GM19455 (cell line): ENCODE results near the gene CC2D1A.

ENCODE experiments used
- ATAC-seq: cut with Tn5 transposase; IDR thresholded peaks from one replicate; pipeline ENCODE4 v1.9.1; 2021; ENCODE audit not compliant: unreplicated experiment

CC2D1A gene

DNA sequence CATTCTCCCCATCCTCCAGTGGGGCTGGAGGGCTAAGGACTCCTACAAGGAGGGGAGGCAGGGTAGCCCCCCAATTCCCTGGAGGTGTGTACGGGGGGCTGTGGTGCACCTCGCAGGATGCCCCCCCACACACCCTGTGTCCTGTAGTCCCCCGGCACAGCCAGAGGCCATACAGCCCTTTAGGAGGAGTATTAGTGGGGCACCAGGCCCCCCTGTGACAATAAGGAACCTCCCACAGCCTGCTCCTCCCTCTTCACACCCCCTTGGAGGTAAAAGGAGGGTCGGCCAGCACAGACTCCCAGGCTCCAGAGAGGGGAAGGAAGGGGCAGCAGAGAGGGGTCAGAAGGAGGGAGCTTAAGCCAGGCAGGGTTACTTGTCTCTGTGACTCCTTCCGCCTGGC lies 29.2 kb upstream of the CC2D1A start, which contains the start of gene NANOS3:
TSS of gene NANOS3 (plus strand) at position 301 of the 400 bp plus-strand sequence. CDS start 115 bp downstream, outside the sequence.
- no peak for ATAC-seq

DNA sequence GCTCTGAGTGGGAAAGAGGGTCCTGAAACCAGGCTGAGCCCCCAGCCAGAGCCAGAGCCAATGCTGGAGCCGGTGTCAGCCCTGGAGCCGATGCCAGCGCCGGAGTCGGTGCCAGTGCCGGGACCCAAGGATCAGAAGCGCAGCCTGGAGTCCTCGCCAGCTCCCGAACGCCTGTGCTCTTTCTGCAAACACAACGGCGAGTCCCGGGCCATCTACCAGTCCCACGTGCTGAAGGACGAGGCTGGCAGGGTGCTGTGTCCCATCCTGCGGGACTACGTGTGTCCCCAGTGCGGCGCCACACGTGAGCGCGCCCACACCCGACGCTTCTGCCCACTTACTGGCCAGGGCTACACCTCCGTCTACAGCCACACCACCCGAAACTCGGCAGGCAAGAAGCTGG lies 28.7 kb upstream of the CC2D1A start:
- no peak for ATAC-seq

DNA sequence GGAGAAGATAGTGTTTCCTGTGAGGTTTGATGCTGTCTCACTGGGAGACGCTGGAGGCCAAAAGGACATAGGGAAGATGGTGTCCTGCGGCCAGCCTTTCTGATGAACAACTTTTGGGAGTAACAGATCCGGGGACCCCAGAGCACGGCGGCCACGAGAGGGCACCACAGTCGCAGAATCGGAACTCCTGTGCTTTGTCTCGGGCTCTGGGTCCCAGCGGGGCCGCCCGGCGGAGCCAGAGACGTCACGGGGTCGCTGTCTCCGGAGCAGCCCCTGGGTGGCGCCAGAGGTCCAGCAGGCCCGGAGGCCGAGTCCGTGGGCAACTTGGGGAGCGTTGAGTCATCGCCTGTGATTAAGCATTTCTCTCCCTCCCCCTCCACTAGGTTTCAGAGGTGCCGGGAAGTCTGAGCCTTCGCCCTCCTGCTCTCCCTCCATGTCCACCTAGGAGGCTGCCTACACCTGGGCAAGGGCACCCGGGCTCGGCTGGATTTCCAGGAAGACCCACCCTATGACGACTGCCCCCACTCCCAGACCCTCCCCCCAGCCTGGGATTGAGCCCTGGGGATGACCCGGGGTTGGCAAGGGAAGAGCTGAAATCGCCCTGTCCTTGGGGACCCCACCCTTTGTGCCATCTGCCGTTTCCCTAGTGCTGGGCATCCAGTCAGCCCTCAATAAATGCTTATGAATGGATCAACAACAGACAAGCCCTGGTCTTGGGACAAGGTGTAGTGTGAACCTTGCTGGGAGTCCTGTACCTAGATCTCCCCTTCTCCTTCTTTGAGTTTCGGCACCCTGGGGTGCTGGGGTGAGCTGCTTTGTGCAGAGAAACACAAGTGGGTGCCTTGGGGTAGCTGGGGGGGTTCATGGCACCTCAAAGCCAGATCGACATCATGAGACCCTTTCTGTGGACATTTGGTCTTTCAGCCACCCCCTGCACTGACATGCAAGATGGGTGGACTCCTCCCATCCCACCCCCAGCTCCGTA lies 25.6 kb upstream of the CC2D1A start:
- peak; percentile 75 for ATAC-seq

DNA sequence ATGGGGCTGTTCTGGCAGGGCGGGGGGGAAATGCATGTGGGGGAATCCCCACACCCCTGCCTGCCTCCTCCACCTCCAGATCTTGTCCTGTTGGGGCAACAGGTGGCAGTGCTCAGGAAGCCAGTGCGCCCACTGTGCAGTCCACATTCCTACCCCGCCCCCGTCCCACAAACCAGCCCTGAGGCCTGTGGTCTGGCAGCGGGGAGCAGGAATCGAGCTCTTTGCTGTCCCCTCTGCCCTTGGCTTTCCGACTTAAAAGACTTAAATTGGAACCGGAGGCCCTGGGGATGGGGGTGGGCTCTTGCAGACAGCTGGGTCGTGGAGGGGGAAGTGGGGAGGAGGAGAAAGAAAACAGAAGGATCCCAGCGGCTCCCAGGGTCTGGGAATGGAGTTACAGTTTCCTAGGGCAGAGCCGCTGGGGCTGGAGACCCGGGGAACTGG lies 24.7 kb upstream of the CC2D1A start:
- ATAC-seq: no peak

DNA sequence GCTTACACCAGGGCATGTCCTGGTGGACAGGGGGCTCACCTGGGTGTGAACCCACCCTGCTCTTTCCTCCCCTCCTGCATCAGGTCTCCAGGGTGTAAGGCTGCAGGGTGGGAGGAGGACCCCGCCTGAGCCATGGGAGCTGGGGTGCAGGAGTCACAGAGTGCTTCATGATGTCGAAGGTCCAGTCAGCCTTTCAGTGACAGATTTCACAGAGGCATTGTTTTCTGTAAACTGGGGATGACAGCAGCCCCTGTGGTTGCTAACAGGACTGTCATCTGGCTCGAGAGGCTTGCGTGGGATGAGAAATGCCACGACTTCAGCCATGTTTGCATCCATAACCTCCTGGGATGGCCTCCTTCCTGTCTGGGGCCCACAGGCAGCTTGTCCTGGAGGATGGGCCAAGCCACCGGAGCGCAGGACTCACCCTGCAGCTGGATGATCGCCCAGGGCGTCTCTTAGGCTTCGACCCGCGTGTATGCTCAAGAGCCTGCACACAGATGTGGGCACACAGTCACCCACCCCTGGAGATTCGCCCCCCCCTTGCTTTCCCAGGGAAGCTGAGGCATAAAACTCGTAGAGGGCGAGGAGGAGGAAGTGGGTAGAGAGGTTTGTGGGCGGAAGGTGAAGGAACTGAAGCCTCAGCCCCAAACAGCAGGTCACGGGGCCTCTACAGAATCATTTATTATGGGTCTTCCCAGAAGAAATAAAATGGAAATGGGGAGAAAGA lies 24.1 kb upstream of the CC2D1A start:
- no peak for ATAC-seq

DNA sequence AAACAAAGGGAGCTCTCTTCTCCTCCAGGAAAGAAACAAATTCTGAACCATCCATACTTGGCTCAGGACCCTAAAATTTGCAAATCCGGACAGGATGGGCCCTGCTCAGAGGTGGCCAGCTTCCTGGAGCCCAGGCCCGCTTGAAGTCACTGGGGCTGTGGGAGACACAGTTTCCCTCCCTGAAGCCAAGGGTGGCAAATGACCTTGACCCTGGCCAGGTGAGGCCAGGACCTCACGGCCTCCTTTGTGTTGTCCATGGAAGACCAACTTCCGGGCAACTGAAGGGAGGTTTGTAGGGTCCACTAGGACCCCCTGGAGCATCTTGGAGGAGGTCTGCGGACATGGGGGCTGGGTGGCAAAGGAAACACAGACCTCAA lies 23.6 kb upstream of the CC2D1A start:
- ATAC-seq: no peak

DNA sequence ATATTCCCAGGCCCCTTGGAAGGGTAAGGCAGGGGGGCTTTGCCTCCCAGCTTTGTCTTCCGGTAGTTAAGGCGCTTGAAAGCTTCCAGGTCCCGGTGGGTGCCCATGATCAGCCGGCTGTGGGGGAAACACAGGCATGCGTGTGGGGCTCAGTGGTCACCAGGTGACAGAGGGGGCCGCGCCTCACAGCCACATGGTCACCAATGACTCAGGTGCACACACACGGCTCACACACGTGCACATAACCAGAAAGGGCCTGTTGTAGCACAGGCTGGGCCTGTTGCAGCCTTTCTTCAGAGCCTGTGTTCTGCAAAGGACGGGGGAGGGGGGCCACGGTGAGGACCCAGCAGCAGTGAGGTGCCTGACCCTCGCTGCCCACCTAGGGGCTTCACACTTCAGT lies 23.2 kb upstream of the CC2D1A start:
- ATAC-seq: no peak

DNA sequence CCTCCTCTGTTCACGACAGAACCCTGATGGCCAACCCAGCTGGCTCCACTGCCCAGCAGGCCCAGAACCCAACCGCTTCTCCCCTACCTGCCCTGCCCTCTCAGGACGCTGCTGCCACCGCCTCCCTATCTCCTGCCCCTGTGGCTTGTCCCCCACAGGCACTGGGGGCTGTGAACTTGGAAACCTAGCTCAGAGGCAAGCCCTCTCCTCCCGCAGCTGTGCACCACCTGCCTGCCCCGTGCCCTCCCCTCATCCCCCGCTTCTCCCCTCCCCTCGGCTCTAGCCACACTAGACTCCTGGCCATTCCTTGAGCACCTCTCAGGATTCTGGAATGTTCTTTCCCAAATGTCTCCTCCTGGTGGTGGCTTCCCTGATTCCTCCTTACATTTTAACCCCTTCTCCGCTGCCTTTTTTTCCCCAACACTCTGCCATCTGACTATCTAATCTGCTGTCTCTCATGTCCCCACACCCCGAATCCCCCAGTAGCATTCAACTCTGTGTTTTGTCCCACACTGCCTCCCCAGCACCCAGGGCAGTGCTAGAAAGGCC lies 22.4 kb upstream of the CC2D1A start:
- no peak for ATAC-seq

DNA sequence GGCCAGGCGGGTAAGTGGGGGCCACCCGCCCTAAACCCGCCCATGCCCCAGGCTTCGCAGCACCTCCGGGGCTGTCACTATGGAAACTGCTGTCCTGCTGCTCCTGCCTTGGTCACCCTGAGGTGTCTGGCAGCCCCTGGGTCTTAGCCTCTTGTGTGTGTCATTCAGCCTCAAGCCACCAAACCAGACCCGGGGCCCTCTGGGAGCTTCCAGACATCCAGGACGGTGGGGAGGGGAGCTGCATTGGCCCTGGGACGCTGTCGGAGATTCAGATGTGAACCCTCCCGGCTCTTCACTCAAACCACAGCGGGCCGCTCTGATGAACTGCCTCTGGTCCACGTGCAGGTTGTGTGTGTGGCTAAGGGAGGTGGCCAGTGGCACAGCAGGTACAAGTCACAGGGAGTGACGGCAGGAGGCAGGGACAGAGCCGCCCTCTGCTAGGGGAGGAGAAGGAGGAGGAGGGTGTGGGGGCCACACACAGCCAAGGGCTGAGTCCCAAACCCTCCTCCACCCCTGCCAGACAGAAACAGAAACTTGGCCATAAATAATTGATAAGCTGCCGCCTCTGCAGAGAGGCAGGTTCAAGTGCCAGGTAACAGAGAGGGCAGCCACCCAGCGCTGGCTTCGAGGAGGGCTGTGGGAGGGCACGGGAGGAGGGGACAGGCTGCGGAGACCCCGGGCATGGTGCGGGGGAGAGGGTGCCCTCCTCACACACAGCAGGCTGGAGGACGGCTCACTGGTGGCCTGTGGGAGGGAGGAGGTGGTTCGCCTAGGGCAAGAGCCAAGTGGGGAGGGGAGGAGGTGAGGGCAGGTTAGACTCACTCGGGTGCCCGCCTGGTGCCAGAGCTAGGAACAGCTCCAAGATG lies 21.0 kb upstream of the CC2D1A start:
- no peak for ATAC-seq

DNA sequence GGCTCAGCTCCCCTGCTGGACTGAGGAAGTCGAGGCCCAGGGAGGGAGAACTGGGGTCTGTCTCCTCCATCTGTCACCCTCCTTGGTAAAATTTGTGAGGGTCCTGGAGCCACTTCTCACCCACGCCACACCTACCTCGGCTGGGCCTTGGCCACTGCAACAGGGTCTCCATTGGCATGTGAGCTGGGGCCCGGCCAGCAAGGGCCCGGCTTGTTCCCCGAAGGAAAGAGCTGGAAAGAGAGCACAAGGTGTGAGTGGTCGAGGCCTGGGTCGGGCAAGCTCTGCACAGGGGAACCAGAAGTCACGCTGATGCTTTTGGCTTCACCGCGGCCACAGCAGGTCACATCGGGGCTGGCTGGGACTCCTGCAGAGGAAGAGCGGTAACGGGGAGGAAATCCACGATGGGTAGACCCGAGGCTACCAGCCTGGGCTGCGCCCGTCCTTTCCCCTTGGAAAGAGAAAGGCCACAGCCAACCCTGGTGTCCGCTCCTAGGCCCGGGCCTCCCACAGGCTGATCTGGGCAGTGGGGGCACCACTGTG lies 20.1 kb upstream of the CC2D1A start:
- ATAC-seq: no peak

DNA sequence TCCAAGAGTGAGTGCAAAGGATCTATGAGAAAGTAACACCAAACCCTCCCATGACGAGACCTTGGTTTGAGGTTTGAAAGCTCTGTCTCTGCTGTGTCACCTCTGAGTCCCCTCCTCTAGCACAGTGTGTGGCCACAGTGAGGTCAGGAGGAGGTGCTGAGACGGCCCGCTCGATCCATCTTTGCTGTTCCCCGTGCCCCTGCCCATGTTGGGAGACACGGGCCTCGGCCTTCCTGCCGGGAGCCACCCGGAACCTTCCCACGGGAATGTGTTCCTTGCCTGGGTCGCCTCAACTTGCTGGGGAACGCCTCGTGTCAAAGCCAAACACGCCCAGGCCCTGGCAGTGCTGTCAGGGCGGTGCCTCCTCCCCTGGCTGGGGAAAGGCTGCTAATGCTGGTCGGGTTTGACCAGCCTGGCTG lies 19.0 kb upstream of the CC2D1A start:
- ATAC-seq: no peak

DNA sequence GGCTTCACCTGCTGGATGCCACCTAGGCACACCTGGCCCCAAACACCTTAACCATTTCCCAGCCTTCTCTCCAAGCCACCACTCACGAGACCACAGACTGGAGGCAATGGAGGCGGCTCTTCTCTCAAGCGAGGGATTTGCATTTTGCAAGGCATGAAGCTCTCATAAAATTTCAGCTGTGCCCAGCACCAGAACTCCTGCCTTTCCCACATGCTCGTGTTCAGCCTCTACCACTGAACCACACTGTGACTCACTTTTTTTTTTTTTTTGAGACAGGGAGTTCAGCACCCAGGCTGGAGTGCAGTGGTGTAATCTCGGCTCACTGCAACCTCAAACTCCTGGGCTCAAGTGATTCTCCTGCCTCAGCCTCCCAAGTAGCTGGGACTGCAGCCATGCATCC lies 18.5 kb upstream of the CC2D1A start:
- ATAC-seq: no peak

DNA sequence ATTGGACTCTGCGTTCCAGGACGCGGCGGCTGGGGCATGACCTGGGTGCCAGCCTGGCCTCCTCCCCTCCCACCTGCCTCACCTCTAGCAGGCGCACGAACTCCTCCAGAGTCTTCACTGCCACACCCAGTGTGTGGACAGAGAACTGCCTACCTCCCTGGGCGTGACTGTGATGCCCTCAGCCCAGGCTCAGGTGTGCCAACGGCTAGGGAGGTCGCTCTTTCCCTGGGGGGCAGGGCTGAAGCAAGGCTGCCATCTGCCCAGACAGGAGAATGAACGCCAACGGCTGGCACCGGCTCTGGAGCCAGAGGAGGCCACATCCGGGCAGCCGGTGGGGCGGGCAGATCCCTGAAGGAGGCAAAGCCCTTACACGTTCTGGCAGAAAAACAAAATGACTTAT lies 17.7 kb upstream of the CC2D1A start:
- no peak for ATAC-seq

DNA sequence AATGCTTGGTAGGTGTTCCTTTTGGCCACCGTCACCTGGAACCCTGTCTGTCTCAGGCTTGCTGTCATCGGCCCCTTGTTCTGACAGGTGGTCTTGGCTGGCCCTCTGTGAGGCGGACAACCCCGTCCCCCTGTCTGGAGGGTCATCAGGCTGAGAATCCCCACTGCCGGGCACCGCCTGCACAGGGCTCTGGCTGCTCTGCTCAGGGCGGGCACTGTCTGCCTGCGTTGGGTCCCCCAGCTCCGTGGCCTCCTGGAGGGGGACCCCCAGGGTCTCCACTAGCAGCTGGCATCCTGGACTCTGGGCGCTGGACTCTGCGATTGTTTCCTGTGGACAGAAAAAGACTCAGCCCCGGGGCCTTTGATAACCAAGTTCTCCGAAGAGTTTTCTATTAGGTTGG lies 15.9 kb upstream of the CC2D1A start:
- ATAC-seq: no peak

DNA sequence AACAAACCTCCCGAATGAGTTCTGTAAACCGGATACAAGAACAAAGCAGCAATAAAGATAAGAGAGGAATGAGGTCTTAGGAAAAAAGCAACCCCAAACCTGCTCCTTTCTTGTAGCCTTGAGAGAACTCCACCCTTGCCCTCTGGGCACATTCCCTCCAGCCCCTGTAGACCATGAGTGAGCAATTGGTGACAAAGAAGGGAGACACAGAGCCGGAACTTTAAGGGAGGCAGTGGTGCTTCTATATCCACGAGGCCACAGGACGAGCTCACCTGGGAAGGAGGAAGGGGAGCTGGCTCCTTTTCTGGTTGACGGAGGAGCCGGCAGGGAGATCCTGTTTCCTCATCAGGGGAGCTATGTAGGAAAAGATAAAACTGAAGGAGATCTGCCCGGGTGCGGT lies 13.1 kb upstream of the CC2D1A start:
- ATAC-seq: no peak

DNA sequence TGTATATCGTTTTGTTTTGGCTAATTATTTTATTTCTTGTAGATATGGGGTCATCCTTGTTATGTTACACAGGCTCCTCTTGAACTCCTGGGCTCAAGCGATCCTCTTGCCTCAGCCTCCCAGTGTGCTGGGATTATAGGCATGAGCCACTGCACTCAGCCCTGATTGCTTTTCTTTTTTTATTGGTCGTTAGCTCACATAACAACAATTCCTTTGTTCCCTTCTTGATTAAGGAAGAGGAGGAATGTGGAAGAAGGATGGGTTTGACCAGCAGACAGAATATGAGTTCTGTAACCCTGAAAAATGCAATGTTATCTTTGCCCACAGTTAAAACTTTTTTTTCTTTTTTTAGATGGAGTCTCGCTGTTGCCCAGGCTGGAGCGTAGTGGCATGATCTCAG lies 11.4 kb upstream of the CC2D1A start:
- ATAC-seq: no peak

DNA sequence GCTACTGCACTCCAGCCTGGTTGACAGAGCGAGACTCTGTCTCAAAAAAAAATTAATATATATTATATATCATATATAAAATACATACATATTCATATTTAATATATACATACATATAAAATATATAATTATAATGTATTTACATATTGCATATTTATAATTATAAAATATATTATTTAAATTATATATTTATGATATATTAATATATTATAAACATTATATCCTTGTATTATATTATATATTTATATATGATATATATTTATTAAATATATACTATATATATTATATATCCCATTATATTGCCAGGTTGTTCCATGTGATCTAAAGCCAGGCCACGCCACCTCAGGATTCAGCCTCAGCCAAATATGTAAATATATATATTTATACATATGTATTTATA lies 9.8 kb upstream of the CC2D1A start:
- ATAC-seq: no peak

DNA sequence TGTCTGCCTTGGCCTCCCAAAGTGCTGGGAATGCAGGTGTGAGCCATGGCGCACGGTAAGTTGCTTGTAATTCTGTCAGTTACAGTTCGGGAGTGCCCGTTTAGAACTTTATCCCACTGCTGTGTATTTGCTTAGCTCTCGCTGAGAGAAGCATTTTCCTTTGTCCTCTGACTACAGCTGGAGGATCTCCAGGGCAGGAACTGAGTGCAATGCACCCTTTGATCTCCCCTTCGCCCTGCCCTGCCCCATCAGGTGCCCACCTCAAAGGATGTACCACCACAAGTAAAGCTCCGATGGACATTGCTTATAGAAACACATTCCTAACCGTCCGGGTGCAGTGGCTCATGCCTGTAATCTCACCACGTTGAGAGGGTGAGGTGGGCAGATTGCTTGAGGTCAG lies 6.6 kb upstream of the CC2D1A start:
- no peak for ATAC-seq

DNA sequence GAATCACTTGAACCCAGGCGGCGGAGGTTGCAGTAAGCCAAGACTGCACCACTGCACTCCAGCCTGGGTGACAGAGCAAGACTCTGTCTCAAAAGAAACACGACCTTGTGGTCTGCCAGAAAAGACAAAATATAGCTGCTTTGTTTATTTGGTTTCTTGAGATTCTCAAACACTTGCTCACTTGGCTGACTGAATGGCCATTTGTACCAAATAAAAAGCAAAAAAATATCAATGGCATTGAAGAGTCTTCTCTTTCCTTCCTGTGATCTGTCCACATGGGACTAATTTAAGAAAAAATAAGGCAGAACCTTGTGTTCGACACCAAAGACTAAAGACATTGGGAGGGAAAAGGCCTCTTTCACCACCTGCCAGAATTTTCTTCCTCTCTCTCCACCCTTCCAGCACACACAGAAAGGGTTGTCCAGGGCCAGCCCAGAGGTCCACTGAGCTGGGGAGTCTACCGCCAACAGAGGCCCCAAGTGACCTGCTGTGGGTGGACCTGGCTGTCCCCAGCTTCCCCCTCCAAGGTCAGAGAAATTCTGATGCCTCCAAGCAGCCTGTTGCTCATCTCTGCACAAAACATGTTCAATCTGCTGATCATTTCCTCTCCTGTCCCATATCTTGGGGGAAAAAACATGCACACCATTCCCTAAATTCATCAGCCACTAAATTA lies 6.0 kb upstream of the CC2D1A start:
- ATAC-seq: no peak

DNA sequence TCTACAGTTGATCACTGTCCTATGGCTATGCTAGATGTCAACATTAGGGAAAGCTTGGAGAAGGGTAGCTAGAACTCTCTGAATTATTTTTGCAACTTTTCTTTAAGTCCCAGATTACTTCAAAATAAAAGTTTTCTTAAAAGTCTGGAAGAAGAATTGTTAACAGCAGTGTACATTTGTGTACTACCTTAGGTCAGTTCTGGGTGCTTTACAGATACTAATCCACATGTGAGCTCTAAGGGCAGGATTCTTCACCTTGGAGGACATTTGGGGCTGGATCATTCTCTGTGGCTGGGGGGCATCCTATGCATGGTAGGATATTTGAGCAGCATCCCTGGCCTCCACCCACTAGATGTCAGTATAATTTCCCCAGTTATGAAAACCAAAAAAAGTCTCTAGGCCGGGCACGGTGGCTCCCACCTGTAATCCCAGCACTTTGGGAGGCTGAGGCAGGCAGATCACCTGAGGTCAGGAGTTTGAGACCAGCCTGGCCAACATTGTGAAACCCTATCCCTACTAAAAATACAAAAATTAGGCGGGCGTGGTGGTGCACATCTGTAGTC lies 2.9 kb upstream of the CC2D1A start:
- ATAC-seq: no peak
